B cell (primary cell): ENCODE results near the gene GOLGA6L1. TPM values are rescaled to one million over a fixed set of nuclear protein-coding genes. Genes with fewer than 3 reads are reported as not detected.
"Not testable (repeated sequence)": the region's sequence is repeated elsewhere in the genome, so short reads cannot be mapped to it uniquely, and the experiment has no call there.

ENCODE experiments used
- ATAC-seq: fragments of 200-7000 bp; cut with Tn5 transposase; one replicate; pipeline ENCODE4 v1.10.0; 2021; ENCODE audit warnings: low read depth, mild to moderate bottlenecking, moderate number of reproducible peaks, moderate library complexity
- CTCF ChIA-PET: fragments of 350-600 bp; sonication (Branson Sonifier 250); formaldehyde crosslinking; loops from one replicate; lab custom pipeline; 2021; ENCODE audit warnings: antibody characterized with exemption, inconsistent platforms; lab: Charles Lee
- POLR2A ChIA-PET: fragments of 350-600 bp; sonication (Branson Sonifier 250); formaldehyde crosslinking; loops from one replicate; lab custom pipeline; 2021; ENCODE audit warnings: antibody characterized with exemption; lab: Charles Lee
- DNase-seq: peaks from one replicate; pipeline ENCODE4 v3.0.0; 2013
- H2AFZ ChIP-seq: 2 replicates; pipeline ENCODE4 v1.6.1; 2012; ENCODE audit warnings: mild to moderate bottlenecking, low read depth, low read length; ENCODE audit not compliant: insufficient read depth, poor library complexity, severe bottlenecking
- H3K27ac ChIP-seq, 2 donors: 1 replicate in 1 of 2; 2 replicates in 1 of 2; pipeline ENCODE4 v1.5.1; 2012 to 2013; ENCODE audit warnings: low read length in 2 of 2, mild to moderate bottlenecking in 2 of 2, moderate library complexity in 1 of 2
- H3K27me3 ChIP-seq, 4 experiments: fragments of 200-600 bp in 1 of 4; sonication (generic) in 1 of 4; replicated peaks in 1 of 4; 1 replicate in 2 of 4; 2 replicates in 2 of 4; pipeline versions ENCODE4 v1.6.1 to v1.7.0; 2013 to 2016; ENCODE audit warnings: low read length in 3 of 4, mild to moderate bottlenecking in 2 of 4, mixed read lengths in 1 of 4, moderate library complexity in 1 of 4; ENCODE audit not compliant: insufficient read depth in 4 of 4, control insufficient read depth in 3 of 4; ENCODE audit errors: control extremely low read depth in 1 of 4
- H3K36me3 ChIP-seq, 2 experiments: replicated peaks in 1 of 2; 1 replicate in 1 of 2; 2 replicates in 1 of 2; pipeline versions ENCODE4 v1.6.1 to v1.7.1; 2013; ENCODE audit warnings: low read length in 1 of 2; ENCODE audit not compliant: insufficient read depth in 2 of 2, control insufficient read depth in 1 of 2; ENCODE audit errors: control extremely low read depth in 1 of 2, extremely low read depth in 1 of 2
- H3K4me1 ChIP-seq, 2 donors: fragments of 200-600 bp in 1 of 2; sonication (generic) in 1 of 2; 1 replicate in 1 of 2; 2 replicates in 1 of 2; pipeline versions ENCODE4 v1.5.1 to v1.6.1; 2013 to 2017; ENCODE audit warnings: low read length in 2 of 2; ENCODE audit not compliant: control insufficient read depth in 2 of 2, insufficient read depth in 2 of 2
- H3K4me2 ChIP-seq: replicated peaks from 2 replicates; pipeline ENCODE3; 2012; ENCODE audit warnings: mild to moderate bottlenecking, low read depth, low read length; ENCODE audit not compliant: poor library complexity, severe bottlenecking
- H3K4me3 ChIP-seq, 5 experiments: fragments of 200-600 bp in 1 of 5; sonication (generic) in 1 of 5; 1 replicate in 3 of 5; 2 replicates in 2 of 5; pipeline versions ENCODE4 v1.5.1 to v1.7.0; 2011 to 2016; ENCODE audit warnings: low read length in 4 of 5, mild to moderate bottlenecking in 4 of 5, low read depth in 2 of 5, control low read depth in 1 of 5, moderate library complexity in 1 of 5; ENCODE audit not compliant: insufficient read depth in 1 of 5; ENCODE audit errors: control extremely low read depth in 1 of 5, extremely low read depth in 1 of 5
- H3K79me2 ChIP-seq: fragments of 200-600 bp; sonication (generic); one replicate; pipeline ENCODE4 v1.6.0; 2016; ENCODE audit warnings: low read length; ENCODE audit not compliant: control insufficient read depth, insufficient read depth
- H3K9ac ChIP-seq: fragments of 200-600 bp; sonication (generic); 2 replicates; pipeline ENCODE4 v1.6.1; 2017; ENCODE audit warnings: mild to moderate bottlenecking, low read length, moderate library complexity
- H3K9me3 ChIP-seq, 3 donors: one replicate each; pipeline versions ENCODE4 v1.6.1 to v1.7.1; 2013; ENCODE audit warnings: low read length in 2 of 3; ENCODE audit not compliant: control insufficient read depth in 2 of 3, insufficient read depth in 1 of 3; ENCODE audit errors: control extremely low read depth in 1 of 3
- H4K20me1 ChIP-seq: 2 replicates; pipeline ENCODE4 v1.6.0; 2012; ENCODE audit warnings: mild to moderate bottlenecking, low read length; ENCODE audit not compliant: insufficient read depth, control insufficient read depth, poor library complexity, severe bottlenecking
- H3K27ac Mint-ChIP-seq: one replicate; pipeline ENCODE4 v1.8.0; 2021; ENCODE audit warnings: mixed read lengths
- H3K27me3 Mint-ChIP-seq: one replicate; pipeline ENCODE4 v1.8.0; 2021; ENCODE audit warnings: mixed read lengths
- H3K4me1 Mint-ChIP-seq: one replicate; pipeline ENCODE4 v1.8.0; 2021; ENCODE audit warnings: mixed read lengths
- H3K4me3 Mint-ChIP-seq: one replicate; pipeline ENCODE4 v1.8.0; 2021; ENCODE audit warnings: mixed read lengths
- H3K9me3 Mint-ChIP-seq: one replicate; pipeline ENCODE4 v1.8.0; 2022; ENCODE audit warnings: mixed read lengths; ENCODE audit not compliant: insufficient read depth
- WGBS: methylation state at CpG from one replicate; pipeline ENCODE4 v1.1.5; 2013; ENCODE audit warnings: missing lambda C conversion rate; ENCODE audit not compliant: insufficient coverage; 5-methylcytosine and 5-hydroxymethylcytosine counted together
- intact Hi-C: fragments of 100-400 bp; cut with micrococcal nuclease; formaldehyde crosslinking; loops from one replicate; pipeline ENCODE4 v1.10.0; 2022
- polyA plus RNA-seq: library from polyadenylated mRNA; depleted of rRNA; stranded (reverse); fragments of >200 nt; gene quantifications from 2 replicates; pipeline ENCODE4 v1.2.3, GENCODE V29; 2012
- total RNA-seq, 2 donors: library from RNA; stranded (reverse); fragments of 120-200 nt in 1 of 2; gene quantifications; 1 replicate in 1 of 2; 2 replicates in 1 of 2; pipeline versions ENCODE4 v1.2.3 to v1.2.4, GENCODE V29; 2013 to 2022

GOLGA6L1 gene
- total and polyA plus RNA-seq, 2 donors (not counting 1 experiment from before 2014, with no cell fraction given): not detected

- 42% methylated on average over 10 of the region's 67 CpGs for WGBS
- not testable (repeated sequence) for H3K9ac ChIP-seq
These were observed 43.3 kb upstream of the GOLGA6L1 start for GRCh38 chr15:23179768-23180546.

DNA sequence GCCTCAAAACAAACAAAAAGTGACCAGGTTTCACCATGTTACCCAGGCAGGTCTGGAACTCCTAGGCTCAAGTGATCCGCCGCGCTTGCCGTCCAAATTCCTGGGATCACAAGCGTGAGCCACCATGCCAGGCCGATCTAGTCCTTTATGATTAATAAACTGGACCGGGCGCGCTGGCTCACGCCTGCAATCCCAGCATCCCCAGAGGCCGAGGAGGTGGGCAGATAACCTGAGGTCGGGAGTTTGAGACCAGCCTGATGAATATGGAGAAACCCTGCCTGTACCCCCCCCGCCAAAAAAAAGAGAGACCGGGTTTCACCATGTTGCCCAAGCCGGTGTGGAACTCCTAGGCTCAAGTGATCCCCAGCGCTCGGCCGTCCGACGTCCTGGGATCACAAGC, 40.1 kb upstream of the GOLGA6L1 start:
- H3K4me3 Mint-ChIP-seq, H3K4me1 ChIP-seq, H3K27ac ChIP-seq, H3K9ac ChIP-seq, H2AFZ ChIP-seq, H3K4me1 Mint-ChIP-seq, H3K27me3 ChIP-seq, ATAC-seq, H3K36me3 ChIP-seq, intact Hi-C loops, H3K27me3 Mint-ChIP-seq, CTCF ChIA-PET, DNase-seq, H3K4me3 ChIP-seq, H3K27ac Mint-ChIP-seq, H3K9me3 Mint-ChIP-seq, H3K79me2 ChIP-seq, H3K4me2 ChIP-seq, H4K20me1 ChIP-seq, POLR2A ChIA-PET, H3K9me3 ChIP-seq: not testable (repeated sequence)
- 76% methylated on average over 5 of the region's 20 CpGs for WGBS

More at GRCh38 chr15:23179768-23180546, 43.3 kb upstream of the GOLGA6L1 start:
- H3K4me3 Mint-ChIP-seq, H3K4me3 ChIP-seq, H3K4me2 ChIP-seq, H3K4me1 Mint-ChIP-seq, intact Hi-C loops, H3K4me1 ChIP-seq, DNase-seq, H3K9me3 ChIP-seq, H3K27ac Mint-ChIP-seq, H3K36me3 ChIP-seq, ATAC-seq, H3K79me2 ChIP-seq, H3K27me3 Mint-ChIP-seq, H3K27me3 ChIP-seq, H2AFZ ChIP-seq, H4K20me1 ChIP-seq, CTCF ChIA-PET, H3K27ac ChIP-seq, POLR2A ChIA-PET, H3K9me3 Mint-ChIP-seq: not testable (repeated sequence)

DNA sequence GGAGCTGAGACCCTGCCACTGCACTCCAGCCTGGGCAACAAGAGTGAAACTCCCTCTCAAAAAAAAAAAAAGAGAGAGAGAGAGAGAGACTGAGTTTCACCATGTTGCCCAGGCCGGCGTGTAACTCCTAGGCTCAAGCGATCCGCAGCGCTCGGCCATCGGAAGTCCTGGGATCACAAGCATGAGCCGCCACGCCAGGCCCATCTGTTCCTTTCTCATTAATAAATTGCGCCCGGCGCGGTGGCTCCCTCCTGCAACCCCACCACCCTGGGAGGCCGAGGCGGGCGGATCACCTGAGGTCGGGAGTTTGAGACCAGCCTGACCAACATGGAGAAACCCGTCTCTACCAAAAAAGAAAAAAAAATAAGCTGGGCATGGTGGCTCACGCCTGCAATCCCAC, 39.0 kb upstream of the GOLGA6L1 start:
- H3K4me2 ChIP-seq, H3K4me3 ChIP-seq, intact Hi-C loops, H3K79me2 ChIP-seq, H4K20me1 ChIP-seq, CTCF ChIA-PET, H3K4me3 Mint-ChIP-seq, H3K9ac ChIP-seq, H2AFZ ChIP-seq, H3K27me3 Mint-ChIP-seq, DNase-seq, H3K9me3 Mint-ChIP-seq, H3K9me3 ChIP-seq, POLR2A ChIA-PET, H3K4me1 Mint-ChIP-seq, H3K27ac Mint-ChIP-seq, H3K36me3 ChIP-seq, H3K27ac ChIP-seq, H3K27me3 ChIP-seq, H3K4me1 ChIP-seq, ATAC-seq: not testable (repeated sequence)
- no CpG with 5 or more reads among the region's 19 CpGs for WGBS

DNA sequence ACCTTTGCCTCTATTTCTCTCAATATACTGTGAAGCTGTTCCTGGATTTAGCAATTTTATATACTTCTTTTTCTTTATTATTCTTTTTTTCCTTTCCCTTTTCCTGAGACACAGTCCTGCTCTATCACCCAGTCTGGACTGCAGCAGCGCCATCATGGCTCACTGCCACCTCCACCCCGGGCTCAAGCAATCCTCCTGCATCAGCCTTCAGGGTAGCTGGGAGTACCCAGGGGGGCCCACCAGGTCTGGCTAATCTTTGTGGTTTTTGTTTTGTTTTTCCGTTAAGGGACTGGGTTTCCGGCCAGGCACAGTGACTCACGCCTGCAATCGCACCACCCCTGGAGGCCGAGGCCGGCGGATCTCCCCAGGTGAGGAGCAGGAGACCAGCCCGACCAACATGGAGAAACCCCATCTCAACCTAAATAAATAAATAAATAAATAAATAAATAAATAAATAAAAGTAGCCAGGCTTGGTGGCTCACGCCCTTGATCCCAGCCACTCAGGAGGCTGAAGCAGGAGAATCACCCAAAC, 38.1 kb upstream of the GOLGA6L1 start:
- ATAC-seq, H3K4me2 ChIP-seq, DNase-seq, H3K4me1 ChIP-seq, H3K27ac ChIP-seq, POLR2A ChIA-PET, H3K4me1 Mint-ChIP-seq, H3K9ac ChIP-seq, H3K27ac Mint-ChIP-seq, H3K4me3 ChIP-seq, H3K79me2 ChIP-seq, H3K9me3 ChIP-seq, intact Hi-C loops, H3K9me3 Mint-ChIP-seq, H3K27me3 Mint-ChIP-seq, CTCF ChIA-PET, H4K20me1 ChIP-seq, H3K4me3 Mint-ChIP-seq, H3K36me3 ChIP-seq, H3K27me3 ChIP-seq, H2AFZ ChIP-seq: not testable (repeated sequence)
- WGBS: no CpG with 5 or more reads among the region's 11 CpGs
